ENCODE results near the gene PIEZO2.

GRCh38 chr18:10997885-10998284 is 151.5 kb downstream of the PIEZO2 start:
- TF ChIP-seq POLR2AphosphoS5 (IDR thresholded peaks at IDR 0.05; ENCODE audit: low read depth, low read length) (no peak), POLR2A (IDR thresholded peaks at IDR 0.05; ENCODE audit: low read depth, low read length) (no peak), TAF1 (IDR thresholded peaks at IDR 0.05; ENCODE audit: borderline replicate concordance, low read depth, low read length) (no peak)

All from GM12892 (cell line).